ENCODE data around the gene TSPAN18. TPM values are rescaled to one million over a fixed set of nuclear protein-coding genes. Genes with fewer than 3 reads are reported as not detected.

The TSPAN18 gene
- total and polyA plus RNA-seq, 2 experiments from 2014 or later, result 6.0 to 10.6 TPM

DNA sequence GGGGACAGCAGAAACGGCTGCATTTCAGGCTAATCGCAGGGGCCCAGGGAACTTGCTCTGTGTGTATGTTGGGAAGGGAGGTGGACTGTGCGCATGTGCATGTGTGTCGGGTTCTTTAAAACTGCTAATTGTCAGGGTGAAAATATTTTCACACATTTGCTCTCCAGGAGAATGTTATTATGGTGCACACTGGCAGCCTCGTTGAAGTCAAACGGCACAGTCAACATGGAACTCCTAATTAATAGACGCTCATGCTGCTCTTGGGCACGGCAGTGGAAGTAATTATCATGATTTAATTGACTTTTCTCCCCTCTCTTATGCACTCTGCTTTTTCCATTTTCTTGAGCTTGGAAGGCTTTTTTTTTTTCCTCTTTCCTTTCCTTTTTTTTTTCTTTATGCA is 92.6 kb downstream of the TSPAN18 start (continued):
- TF ChIP-seq REST (IDR thresholded peaks at IDR 0.05; ENCODE audit: unreplicated experiment) (no peak), EZH2 (IDR thresholded peaks at IDR 0.05; ENCODE audit: low read depth, unreplicated experiment) (no peak), ZNF114 (CRISPR knock-in tag; IDR thresholded peaks at IDR 0.05) (no peak), CREB1 (CRISPR knock-in tag; IDR thresholded peaks at IDR 0.05; ENCODE audit: low read depth) (no peak)
- TF ChIP-seq, protein P1, sequence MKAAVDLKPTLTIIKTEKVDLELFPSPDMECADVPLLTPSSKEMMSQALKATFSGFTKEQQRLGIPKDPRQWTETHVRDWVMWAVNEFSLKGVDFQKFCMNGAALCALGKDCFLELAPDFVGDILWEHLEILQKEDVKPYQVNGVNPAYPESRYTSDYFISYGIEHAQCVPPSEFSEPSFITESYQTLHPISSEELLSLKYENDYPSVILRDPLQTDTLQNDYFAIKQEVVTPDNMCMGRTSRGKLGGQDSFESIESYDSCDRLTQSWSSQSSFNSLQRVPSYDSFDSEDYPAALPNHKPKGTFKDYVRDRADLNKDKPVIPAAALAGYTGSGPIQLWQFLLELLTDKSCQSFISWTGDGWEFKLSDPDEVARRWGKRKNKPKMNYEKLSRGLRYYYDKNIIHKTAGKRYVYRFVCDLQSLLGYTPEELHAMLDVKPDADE (IDR thresholded peaks at IDR 0.05), result no peak

DNA sequence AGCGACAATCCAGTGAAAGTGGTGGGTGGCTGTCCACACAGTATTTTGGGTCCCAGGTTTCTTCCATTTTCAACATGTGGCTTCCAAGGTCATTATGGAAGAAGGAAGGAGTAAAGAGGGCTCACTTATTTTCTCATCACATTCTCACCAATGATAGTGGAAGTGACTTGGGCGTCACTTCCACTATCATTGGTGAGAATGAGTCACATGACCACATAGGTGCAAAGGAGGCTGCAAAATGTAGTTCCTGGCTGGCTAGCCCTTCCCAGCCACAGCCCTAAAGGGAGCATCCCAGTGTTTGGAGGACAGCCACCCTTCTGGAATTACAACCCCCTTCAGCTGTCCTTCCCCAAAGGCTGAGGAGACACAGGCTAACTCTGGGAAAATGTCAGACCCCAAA is 95.6 kb downstream of the TSPAN18 start:
- Mint-ChIP-seq H3K36me3 (ENCODE audit: low read depth) (peaks cover 31% of the 10 kb centered on the region), H3K4me1 (peaks cover 37% of the 10 kb centered on the region), H3K27me3 (ENCODE audit: insufficient read depth, low read depth, poor library complexity) (peaks cover 15% of the 10 kb centered on the region), H3K27ac (no peak overlapping the region), H3K9me3 (peaks cover 29% of the 10 kb centered on the region), H3K4me3 (no peak overlapping the region)
- H2AFZ ChIP-seq, result no peak overlapping the region
- DNase-seq (ENCODE audit: low spot score), result no peak
- no peaks in the 10 kb centered on the region for H4K20me1 ChIP-seq (replicated peaks; ENCODE audit: insufficient read depth)
- no peak overlapping the region for H3K4me2 ChIP-seq
- no peaks in the 10 kb centered on the region for H3K36me3 ChIP-seq (ENCODE audit: insufficient read depth)
- peaks cover 24% of the 10 kb centered on the region for H3K4me1 ChIP-seq (ENCODE audit: insufficient read depth)
- no peak overlapping the region for H3K27ac ChIP-seq (ENCODE audit: low read depth)
- H3F3A ChIP-seq (replicated peaks; ENCODE audit: low read depth), result peaks cover 5% of the 10 kb centered on the region; the same call in 1 of the 2 replicates
- H3K27me3 ChIP-seq (ENCODE audit: insufficient read depth), result no peaks in the 10 kb centered on the region
- no peak overlapping the region for H3K4me3 ChIP-seq
- H3K79me2 ChIP-seq (replicated peaks; ENCODE audit: insufficient read depth), result no peaks in the 10 kb centered on the region
- no peaks in the 10 kb centered on the region for H3K9me2 ChIP-seq (ENCODE audit: insufficient read depth)
- no peak for ATAC-seq
- no peak for TF ChIP-seq EZH2 (IDR thresholded peaks at IDR 0.05; ENCODE audit: low read depth, unreplicated experiment)
- TF ChIP-seq ZNF114 (CRISPR knock-in tag; IDR thresholded peaks at IDR 0.05), result no peak
- no peak for TF ChIP-seq JUNB (IDR thresholded peaks at IDR 0.05; ENCODE audit: unreplicated experiment)
- TF ChIP-seq STAT1 (IDR thresholded peaks at IDR 0.05; ENCODE audit: unreplicated experiment), result no peak
- TF ChIP-seq NANOG (IDR thresholded peaks at IDR 0.05; ENCODE audit: borderline replicate concordance), result no peak
- no peak for TF ChIP-seq EZH2phosphoT487 (IDR thresholded peaks at IDR 0.05; ENCODE audit: unreplicated experiment)
- TF ChIP-seq, protein P2, sequence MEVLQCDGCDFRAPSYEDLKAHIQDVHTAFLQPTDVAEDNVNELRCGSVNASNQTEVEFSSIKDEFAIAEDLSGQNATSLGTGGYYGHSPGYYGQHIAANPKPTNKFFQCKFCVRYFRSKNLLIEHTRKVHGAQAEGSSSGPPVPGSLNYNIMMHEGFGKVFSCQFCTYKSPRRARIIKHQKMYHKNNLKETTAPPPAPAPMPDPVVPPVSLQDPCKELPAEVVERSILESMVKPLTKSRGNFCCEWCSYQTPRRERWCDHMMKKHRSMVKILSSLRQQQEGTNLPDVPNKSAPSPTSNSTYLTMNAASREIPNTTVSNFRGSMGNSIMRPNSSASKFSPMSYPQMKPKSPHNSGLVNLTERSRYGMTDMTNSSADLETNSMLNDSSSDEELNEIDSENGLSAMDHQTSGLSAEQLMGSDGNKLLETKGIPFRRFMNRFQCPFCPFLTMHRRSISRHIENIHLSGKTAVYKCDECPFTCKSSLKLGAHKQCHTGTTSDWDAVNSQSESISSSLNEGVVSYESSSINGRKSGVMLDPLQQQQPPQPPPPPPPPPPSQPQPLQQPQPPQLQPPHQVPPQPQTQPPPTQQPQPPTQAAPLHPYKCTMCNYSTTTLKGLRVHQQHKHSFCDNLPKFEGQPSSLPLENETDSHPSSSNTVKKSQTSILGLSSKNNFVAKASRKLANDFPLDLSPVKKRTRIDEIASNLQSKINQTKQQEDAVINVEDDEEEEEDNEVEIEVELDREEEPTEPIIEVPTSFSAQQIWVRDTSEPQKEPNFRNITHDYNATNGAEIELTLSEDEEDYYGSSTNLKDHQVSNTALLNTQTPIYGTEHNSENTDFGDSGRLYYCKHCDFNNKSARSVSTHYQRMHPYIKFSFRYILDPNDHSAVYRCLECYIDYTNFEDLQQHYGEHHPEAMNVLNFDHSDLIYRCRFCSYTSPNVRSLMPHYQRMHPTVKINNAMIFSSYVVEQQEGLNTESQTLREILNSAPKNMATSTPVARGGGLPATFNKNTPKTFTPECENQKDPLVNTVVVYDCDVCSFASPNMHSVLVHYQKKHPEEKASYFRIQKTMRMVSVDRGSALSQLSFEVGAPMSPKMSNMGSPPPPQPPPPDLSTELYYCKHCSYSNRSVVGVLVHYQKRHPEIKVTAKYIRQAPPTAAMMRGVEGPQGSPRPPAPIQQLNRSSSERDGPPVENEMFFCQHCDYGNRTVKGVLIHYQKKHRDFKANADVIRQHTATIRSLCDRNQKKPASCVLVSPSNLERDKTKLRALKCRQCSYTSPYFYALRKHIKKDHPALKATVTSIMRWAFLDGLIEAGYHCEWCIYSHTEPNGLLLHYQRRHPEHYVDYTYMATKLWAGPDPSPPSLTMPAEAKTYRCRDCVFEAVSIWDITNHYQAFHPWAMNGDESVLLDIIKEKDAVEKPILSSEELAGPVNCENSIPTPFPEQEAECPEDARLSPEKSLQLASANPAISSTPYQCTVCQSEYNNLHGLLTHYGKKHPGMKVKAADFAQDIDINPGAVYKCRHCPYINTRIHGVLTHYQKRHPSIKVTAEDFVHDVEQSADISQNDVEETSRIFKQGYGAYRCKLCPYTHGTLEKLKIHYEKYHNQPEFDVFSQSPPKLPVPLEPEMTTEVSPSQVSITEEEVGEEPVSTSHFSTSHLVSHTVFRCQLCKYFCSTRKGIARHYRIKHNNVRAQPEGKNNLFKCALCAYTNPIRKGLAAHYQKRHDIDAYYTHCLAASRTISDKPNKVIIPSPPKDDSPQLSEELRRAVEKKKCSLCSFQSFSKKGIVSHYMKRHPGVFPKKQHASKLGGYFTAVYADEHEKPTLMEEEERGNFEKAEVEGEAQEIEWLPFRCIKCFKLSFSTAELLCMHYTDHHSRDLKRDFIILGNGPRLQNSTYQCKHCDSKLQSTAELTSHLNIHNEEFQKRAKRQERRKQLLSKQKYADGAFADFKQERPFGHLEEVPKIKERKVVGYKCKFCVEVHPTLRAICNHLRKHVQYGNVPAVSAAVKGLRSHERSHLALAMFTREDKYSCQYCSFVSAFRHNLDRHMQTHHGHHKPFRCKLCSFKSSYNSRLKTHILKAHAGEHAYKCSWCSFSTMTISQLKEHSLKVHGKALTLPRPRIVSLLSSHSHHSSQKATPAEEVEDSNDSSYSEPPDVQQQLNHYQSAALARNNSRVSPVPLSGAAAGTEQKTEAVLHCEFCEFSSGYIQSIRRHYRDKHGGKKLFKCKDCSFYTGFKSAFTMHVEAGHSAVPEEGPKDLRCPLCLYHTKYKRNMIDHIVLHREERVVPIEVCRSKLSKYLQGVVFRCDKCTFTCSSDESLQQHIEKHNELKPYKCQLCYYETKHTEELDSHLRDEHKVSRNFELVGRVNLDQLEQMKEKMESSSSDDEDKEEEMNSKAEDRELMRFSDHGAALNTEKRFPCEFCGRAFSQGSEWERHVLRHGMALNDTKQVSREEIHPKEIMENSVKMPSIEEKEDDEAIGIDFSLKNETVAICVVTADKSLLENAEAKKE (CRISPR knock-in tag; IDR thresholded peaks at IDR 0.05), result no peak
- no peak for TF ChIP-seq ZNF331 (CRISPR knock-in tag; IDR thresholded peaks at IDR 0.05; ENCODE audit: low read depth)
- TF ChIP-seq CREB1 (CRISPR knock-in tag; IDR thresholded peaks at IDR 0.05; ENCODE audit: low read depth), result no peak
- no peak for TF ChIP-seq REST (IDR thresholded peaks at IDR 0.05; ENCODE audit: unreplicated experiment)

Measured in GM23338 (cell line).